ENCODE results near the gene MT1A.

GRCh38 chr16:56679818-56680217 is 41.4 kb downstream of the MT1A start:
- TF ChIP-seq CTCF (IDR thresholded peaks at IDR 0.05; ENCODE audit: low read depth, low read length, poor library complexity, severe bottlenecking) (no peak), EZH2phosphoT487 (IDR thresholded peaks at IDR 0.05; ENCODE audit: borderline replicate concordance, low read length) (no peak)
